Heart left ventricle (tissue), 13 donors: ENCODE results near the gene QDPR.

Experiments used
- POLR2A ChIP-seq, 2 donors: fragments of 450-650 bp; IDR thresholded peaks; one replicate each; pipeline ENCODE4 v1.6.1; 2017; ENCODE audit warnings: antibody characterized with exemption in 2 of 2, mild to moderate bottlenecking in 2 of 2, moderate library complexity in 2 of 2
- TF ChIP-seq, protein P1 (sequence below), 12 donors: fragments of 200-600 bp; sonication (generic) in 4 of 12; IDR thresholded peaks; one replicate each; pipeline versions ENCODE4 v1.5.0 to v1.8.0; 2018 to 2022; ENCODE audit warnings: antibody characterized with exemption in 12 of 12, mild to moderate bottlenecking in 5 of 12
- donor health status: ischemic (EF 13 %, LVEDD 7.1; RV severe dilation, severe dysfunction).
- donor health status: DM: no; HTN: yes; CAD: no.
- donor health status: DM: no; HTN: no; CAD: no.
- donor health status: ischemic (EF 25% LVEDD 6.9; RV normal size, moderate dysfunction).
- donor health status: ischemic (EF 25% LVEDD 5.7; RV mildly dilated, moderate dysfunction).
- donor health status: ischemic (EF 35%, LVEDD 5.7; RV mildly dilated, moderate dysfunction).
- donor health status: nonischemic (EF 11% LVEDD 7.7; RV severe dilation, severe dysfunction).
- donor health status: DM: yes; HTN: yes; CAD: no.
- donor health status: PGD.
- donor health status: ischemic (EF 29% LVEDD 5.4; RV normal size, mild dysfunction).
- donor health status: nonischemic (EF 23%, LVEDD 6.1; RV moderate dilation, normal function).

DNA sequence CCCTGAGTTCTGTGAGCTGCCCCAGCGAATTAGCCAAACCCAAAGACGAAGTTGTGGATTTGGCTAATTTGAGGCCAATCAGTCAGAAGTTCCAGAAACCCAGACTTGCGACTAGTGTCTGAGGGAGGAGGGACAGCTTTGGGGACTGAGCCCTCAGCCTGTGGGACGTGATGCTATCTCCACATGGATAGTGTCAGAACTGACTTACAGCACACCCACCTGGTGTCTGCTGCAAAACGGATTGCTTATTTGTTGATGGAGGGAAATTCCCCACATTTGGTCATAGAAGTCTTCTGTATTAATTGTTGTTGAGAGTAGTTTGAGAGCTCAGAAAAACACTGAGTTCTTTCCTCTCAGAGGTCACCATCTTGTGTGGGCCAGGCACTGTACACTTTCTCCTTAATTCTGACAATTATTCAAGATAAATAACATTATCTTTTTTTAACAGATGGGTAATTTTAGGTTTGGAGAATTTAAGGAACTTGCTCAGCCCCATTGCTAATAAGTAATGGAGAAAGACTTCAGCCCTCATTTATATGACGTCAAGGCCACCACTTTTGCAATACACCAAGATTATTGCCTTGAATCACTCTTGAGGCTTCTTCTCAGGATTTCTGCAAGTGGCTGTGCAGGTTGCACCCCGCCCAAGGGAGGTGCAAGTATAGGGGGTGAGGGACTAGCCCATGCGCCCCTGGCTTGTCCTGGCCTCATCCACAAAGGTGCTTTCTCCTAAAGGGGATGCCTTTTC, 19.8 kb upstream of the QDPR start:
- TF ChIP-seq, protein P1, sequence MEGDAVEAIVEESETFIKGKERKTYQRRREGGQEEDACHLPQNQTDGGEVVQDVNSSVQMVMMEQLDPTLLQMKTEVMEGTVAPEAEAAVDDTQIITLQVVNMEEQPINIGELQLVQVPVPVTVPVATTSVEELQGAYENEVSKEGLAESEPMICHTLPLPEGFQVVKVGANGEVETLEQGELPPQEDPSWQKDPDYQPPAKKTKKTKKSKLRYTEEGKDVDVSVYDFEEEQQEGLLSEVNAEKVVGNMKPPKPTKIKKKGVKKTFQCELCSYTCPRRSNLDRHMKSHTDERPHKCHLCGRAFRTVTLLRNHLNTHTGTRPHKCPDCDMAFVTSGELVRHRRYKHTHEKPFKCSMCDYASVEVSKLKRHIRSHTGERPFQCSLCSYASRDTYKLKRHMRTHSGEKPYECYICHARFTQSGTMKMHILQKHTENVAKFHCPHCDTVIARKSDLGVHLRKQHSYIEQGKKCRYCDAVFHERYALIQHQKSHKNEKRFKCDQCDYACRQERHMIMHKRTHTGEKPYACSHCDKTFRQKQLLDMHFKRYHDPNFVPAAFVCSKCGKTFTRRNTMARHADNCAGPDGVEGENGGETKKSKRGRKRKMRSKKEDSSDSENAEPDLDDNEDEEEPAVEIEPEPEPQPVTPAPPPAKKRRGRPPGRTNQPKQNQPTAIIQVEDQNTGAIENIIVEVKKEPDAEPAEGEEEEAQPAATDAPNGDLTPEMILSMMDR (IDR thresholded peaks at IDR 0.05) = no peak
- no peak for TF ChIP-seq POLR2A (IDR thresholded peaks at IDR 0.05)
